ENCODE measurements around the gene SLC22A16.

Gene SLC22A16

DNA sequence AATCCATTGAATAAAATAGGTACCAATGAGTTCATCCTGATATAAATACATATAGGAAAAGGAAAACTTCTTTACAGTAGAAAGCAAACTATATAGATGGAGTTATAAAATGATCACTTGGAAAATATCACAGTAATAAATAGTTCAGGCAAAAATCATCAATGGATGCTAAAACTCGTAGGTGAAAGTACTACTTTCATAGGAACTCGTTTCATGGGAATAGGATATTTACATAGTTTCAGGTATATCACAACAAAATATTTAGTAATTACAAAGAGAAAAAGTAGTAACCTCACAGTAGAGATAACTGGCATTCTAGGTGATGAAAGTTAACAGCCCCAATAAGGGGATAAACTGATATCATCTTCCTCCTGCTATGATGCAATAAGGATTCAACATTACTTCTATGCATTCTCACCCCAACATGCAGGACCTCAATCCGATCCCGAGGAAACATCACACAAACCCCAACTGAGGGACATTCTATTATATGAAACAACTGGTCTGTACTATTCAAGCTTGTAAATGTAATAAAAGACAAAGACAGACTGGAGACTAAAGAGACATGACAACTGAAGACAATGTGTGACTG lies 74.7 kb downstream of the SLC22A16 start:
- H3K4me3 ChIP-seq (ENCODE audit: low read depth, low read length) = no peak overlapping the region
- H3K27ac ChIP-seq (ENCODE audit: low read depth, low read length) = no peak overlapping the region
- H3K27me3 ChIP-seq (ENCODE audit: control insufficient read depth, insufficient read depth, low read length) = no peaks in the 10 kb centered on the region
- H3K9ac ChIP-seq (ENCODE audit: low read depth, low read length) = no peak overlapping the region
- no peaks in the 10 kb centered on the region for H3K36me3 ChIP-seq (ENCODE audit: control insufficient read depth, insufficient read depth, low read length)
- no peaks in the 10 kb centered on the region for H3K4me1 ChIP-seq (ENCODE audit: control insufficient read depth, insufficient read depth, low read length)
- no peaks in the 10 kb centered on the region for H3K9me3 ChIP-seq (ENCODE audit: control insufficient read depth, insufficient read depth, low read length)

DNA sequence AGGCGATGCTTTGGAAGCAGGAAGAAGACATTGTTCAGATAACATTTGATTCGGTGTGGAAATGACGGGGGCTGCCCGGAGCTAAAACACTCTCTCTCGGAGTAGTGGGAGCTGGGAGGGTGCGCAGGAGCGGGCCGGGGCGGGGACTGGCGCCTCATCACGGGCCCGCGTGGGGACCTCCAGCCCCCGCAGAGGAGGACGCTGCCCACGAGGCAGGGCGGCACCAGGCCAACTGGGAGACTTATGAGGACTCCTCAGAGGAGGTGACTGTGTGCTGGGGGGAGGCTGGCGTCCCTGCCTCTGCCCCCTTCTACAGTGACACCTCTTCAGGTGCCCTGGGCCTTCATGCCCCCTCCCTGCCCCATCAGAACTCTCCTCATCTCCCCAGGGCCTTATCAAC lies 76.2 kb downstream of the SLC22A16 start:
- no peak overlapping the region for H3K27ac ChIP-seq (ENCODE audit: low read depth, low read length)
- H3K27me3 ChIP-seq (ENCODE audit: control insufficient read depth, insufficient read depth, low read length) = no peaks in the 10 kb centered on the region
- H3K4me3 ChIP-seq (ENCODE audit: low read depth, low read length) = no peak overlapping the region
- H3K4me1 ChIP-seq (ENCODE audit: control insufficient read depth, insufficient read depth, low read length) = no peaks in the 10 kb centered on the region
- H3K36me3 ChIP-seq (ENCODE audit: control insufficient read depth, insufficient read depth, low read length) = no peaks in the 10 kb centered on the region
- no peak overlapping the region for H3K9ac ChIP-seq (ENCODE audit: low read depth, low read length)
- no peaks in the 10 kb centered on the region for H3K9me3 ChIP-seq (ENCODE audit: control insufficient read depth, insufficient read depth, low read length)

DNA sequence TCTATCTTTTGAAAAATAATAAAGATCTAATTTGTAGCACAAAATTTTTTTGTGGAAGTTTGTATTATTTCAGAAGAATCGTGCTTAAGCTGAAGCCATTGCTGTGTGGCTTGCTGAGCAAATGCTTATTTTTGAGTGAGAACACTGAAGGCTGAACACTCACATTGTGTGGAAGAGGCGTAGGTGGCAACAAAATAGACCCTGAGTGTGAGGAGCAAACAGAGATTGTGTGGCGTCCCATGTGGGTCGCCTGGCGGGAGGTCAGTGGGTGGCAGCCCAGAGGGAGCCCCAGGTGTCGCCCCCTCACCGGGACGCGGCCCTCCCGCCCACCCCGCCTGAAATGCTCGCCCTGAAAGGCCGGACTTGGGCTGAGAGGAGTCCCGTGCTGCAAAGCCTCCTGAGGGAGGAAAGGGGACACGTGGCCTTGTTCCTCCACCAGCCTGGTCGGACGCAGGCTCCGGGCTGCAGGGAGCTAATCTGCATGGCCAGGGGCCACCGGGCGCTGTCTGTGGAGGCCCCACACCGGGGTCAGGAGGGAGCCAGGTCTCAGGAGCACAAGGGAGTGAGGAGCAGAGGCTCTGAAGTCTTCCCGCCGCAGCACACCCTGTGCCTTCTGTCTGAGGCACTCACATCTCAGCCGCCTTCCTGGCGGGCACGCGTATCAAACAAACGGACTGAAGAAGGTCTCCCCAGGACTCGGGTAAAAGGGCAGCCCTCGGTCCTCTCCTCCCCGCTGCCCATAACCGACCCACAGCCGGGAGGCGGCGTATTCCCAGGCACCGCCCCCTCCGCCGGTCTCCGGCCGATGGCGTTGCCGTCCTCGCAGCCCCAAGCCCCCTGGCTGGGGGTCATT lies 77.0 kb downstream of the SLC22A16 start:
- H3K9me3 ChIP-seq (ENCODE audit: control insufficient read depth, insufficient read depth, low read length) = no peaks in the 10 kb centered on the region
- H3K36me3 ChIP-seq (ENCODE audit: control insufficient read depth, insufficient read depth, low read length) = no peaks in the 10 kb centered on the region
- no peak overlapping the region for H3K4me3 ChIP-seq (ENCODE audit: low read depth, low read length)
- no peak overlapping the region for H3K27ac ChIP-seq (ENCODE audit: low read depth, low read length)
- no peaks in the 10 kb centered on the region for H3K4me1 ChIP-seq (ENCODE audit: control insufficient read depth, insufficient read depth, low read length)
- H3K9ac ChIP-seq (ENCODE audit: low read depth, low read length) = no peak overlapping the region
- H3K27me3 ChIP-seq (ENCODE audit: control insufficient read depth, insufficient read depth, low read length) = no peaks in the 10 kb centered on the region

DNA sequence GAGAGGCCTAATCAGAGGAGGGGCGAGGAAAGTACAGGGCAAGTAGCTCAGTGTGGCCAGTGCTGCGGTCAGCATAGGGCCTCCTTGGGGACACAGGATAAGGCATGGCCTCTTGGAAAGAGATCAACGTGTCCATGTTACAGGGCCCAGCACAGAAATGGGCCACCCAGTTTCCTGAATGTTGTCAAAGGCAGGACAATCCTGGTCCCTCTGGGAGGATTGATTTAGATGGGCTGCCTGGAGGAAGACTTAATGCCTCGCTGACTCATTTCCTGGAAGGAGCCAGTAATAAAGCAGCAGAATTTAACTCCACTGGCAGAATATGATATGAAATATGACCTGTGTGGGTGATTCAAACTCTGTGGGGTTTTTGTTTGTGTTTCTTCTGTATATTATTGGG lies 77.6 kb downstream of the SLC22A16 start:
- no peak overlapping the region for H3K9ac ChIP-seq (ENCODE audit: low read depth, low read length)
- no peak overlapping the region for H3K27ac ChIP-seq (ENCODE audit: low read depth, low read length)
- H3K27me3 ChIP-seq (ENCODE audit: control insufficient read depth, insufficient read depth, low read length) = no peaks in the 10 kb centered on the region
- H3K36me3 ChIP-seq (ENCODE audit: control insufficient read depth, insufficient read depth, low read length) = no peaks in the 10 kb centered on the region
- H3K4me1 ChIP-seq (ENCODE audit: control insufficient read depth, insufficient read depth, low read length) = no peaks in the 10 kb centered on the region
- no peaks in the 10 kb centered on the region for H3K9me3 ChIP-seq (ENCODE audit: control insufficient read depth, insufficient read depth, low read length)
- H3K4me3 ChIP-seq (ENCODE audit: low read depth, low read length) = no peak overlapping the region

DNA sequence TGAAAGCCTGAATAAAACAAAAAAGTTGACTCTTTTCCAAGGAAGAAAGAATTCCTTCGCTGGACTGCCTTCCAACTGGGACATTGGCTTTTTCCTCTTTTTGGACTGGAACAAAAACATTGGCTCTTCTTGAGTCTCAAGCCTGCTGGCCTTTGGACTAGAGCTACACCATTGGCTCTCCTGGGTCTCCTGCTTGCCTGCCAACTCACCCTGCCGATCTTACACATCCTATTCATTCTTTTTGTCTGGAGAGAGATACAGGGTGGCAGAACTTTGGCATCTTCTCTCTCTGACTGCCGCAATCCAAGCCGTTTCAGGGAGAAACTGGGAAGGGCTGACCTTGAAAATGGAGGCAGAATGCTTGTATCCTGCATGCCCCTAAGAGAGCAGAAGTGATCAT lies 81.2 kb downstream of the SLC22A16 start:
- Histone ChIP-seq H3K27ac (ENCODE audit: low read depth, low read length) (no peak overlapping the region), H3K4me1 (ENCODE audit: control insufficient read depth, insufficient read depth, low read length) (no peaks in the 10 kb centered on the region)

DNA sequence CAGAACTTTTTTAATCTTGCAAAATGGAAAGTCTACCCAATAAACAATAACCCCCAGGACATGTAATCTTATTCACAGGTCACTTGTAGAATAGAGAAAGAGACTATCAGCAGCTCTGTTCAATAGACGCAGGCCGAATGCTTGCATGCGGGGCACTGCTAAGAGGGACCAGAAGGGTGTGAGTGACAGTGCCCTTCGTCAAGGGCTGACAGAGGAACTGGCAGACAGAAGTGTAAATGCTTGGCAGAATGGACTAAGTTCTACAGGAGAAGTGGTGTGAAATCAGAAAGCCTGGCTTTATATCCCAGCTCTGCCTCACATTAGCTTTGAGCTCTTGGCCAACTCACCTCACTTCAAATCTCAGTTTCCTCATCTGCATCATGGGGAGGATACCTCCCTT lies 82.0 kb downstream of the SLC22A16 start:
- Histone ChIP-seq H3K36me3 (ENCODE audit: control insufficient read depth, insufficient read depth, low read length) (no peaks in the 10 kb centered on the region), H3K9ac (ENCODE audit: low read depth, low read length) (no peak overlapping the region), H3K27me3 (ENCODE audit: control insufficient read depth, insufficient read depth, low read length) (no peaks in the 10 kb centered on the region), H3K4me1 (ENCODE audit: control insufficient read depth, insufficient read depth, low read length) (no peaks in the 10 kb centered on the region), H3K9me3 (ENCODE audit: control insufficient read depth, insufficient read depth, low read length) (no peaks in the 10 kb centered on the region), H3K27ac (ENCODE audit: low read depth, low read length) (no peak overlapping the region), H3K4me3 (ENCODE audit: low read depth, low read length) (no peak overlapping the region)

More for the DNA sequence above, 81.2 kb downstream of the SLC22A16 start:
- no peak overlapping the region for H3K4me3 ChIP-seq (ENCODE audit: low read depth, low read length)
- H3K36me3 ChIP-seq (ENCODE audit: control insufficient read depth, insufficient read depth, low read length) = no peaks in the 10 kb centered on the region
- no peaks in the 10 kb centered on the region for H3K9me3 ChIP-seq (ENCODE audit: control insufficient read depth, insufficient read depth, low read length)
- no peak overlapping the region for H3K9ac ChIP-seq (ENCODE audit: low read depth, low read length)
- H3K27me3 ChIP-seq (ENCODE audit: control insufficient read depth, insufficient read depth, low read length) = no peaks in the 10 kb centered on the region

DNA sequence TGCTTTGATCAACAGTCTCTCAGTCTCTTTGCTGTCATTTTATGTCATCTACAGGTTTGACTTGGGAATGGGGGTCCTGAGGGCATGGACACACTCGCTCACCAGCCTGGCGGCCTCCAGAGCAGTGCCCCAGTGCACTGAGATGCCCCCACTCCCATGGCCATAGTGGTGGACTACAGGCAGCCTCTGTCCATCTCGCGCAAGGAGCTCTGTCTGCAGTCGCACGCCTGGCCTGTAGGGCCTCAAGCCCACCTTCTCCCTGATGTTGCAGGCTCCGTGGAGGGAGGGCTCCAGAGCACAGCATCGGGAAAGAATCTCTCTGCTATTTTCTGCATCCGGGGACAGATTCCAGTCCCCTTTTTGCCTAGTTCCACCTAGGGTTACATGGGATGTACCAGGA lies 83.7 kb downstream of the SLC22A16 start:
- H3K27me3 ChIP-seq (ENCODE audit: control insufficient read depth, insufficient read depth, low read length) = no peaks in the 10 kb centered on the region
- no peak overlapping the region for H3K9ac ChIP-seq (ENCODE audit: low read depth, low read length)
- H3K4me1 ChIP-seq (ENCODE audit: control insufficient read depth, insufficient read depth, low read length) = no peaks in the 10 kb centered on the region; the same call in 1 of the 2 replicates

DNA sequence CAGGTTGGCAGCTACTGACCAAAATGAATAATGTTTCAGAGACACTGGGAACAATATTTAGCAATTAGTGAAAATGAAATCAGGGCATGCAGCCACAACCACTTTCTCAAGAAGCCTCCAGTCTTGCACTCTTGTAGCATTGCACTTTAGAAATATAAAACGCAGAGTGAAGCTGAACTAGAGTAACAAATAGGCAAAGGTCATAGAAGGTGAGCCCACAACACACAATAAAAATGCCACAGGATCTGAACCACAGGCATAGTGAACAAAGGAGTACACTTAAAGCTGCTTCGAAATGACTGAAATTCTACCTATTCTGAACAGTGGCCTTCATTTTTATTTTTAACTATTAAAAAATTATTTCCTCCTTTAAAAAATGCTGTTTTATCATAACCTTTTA lies 86.0 kb downstream of the SLC22A16 start:
- H3K36me3 ChIP-seq (ENCODE audit: control insufficient read depth, insufficient read depth, low read length) = no peaks in the 10 kb centered on the region
- H3K27me3 ChIP-seq (ENCODE audit: control insufficient read depth, insufficient read depth, low read length) = no peaks in the 10 kb centered on the region
- no peak overlapping the region for H3K9ac ChIP-seq (ENCODE audit: low read depth, low read length)
- no peak overlapping the region for H3K4me3 ChIP-seq (ENCODE audit: low read depth, low read length)
- no peaks in the 10 kb centered on the region for H3K9me3 ChIP-seq (ENCODE audit: control insufficient read depth, insufficient read depth, low read length)
- peaks cover 11% of the 10 kb centered on the region for H3K4me1 ChIP-seq (ENCODE audit: control insufficient read depth, insufficient read depth, low read length)
- no peak overlapping the region for H3K27ac ChIP-seq (ENCODE audit: low read depth, low read length)

More for the DNA sequence above, 83.7 kb downstream of the SLC22A16 start:
- Histone ChIP-seq H3K4me3 (ENCODE audit: low read depth, low read length) (no peak overlapping the region), H3K36me3 (ENCODE audit: control insufficient read depth, insufficient read depth, low read length) (no peaks in the 10 kb centered on the region), H3K27ac (ENCODE audit: low read depth, low read length) (no peak overlapping the region), H3K9me3 (ENCODE audit: control insufficient read depth, insufficient read depth, low read length) (no peaks in the 10 kb centered on the region)

DNA sequence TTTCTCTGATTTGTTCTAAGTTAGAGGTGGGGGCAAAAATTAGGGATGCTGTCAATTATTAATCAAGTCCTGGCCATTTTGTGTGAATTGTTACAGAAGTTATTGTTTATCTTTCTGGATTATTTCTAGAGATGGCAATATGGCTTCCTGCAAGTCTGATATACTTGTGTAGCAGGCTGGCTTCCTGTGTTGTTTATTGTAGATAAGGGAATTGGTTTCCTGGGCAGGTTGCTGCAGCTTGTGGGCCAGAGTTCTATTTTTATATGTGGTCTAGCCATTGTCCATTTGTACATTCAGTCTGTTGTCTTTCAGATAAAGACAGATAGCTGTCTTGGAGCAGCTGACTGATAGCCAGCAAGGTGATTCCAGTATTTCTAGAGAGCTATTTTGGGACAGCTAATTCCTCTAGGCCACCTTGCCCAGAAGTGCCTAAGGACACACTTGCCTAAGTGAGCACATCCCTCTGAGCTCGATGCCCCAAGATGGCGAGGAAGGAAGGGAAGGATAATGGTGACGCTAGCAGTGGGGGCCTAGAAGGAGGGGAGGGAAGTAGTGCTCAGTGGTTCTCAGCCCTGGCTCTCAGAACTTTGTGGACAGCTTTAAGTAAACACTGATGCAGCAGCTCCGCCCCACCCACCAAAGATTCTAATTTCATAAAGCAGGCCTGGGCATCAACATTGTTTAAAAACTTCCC lies 86.6 kb downstream of the SLC22A16 start:
- Histone ChIP-seq H3K27ac (ENCODE audit: low read depth, low read length) (no peak overlapping the region), H3K9ac (ENCODE audit: low read depth, low read length) (no peak overlapping the region), H3K4me1 (ENCODE audit: control insufficient read depth, insufficient read depth, low read length) (peaks cover 12% of the 10 kb centered on the region), H3K27me3 (ENCODE audit: control insufficient read depth, insufficient read depth, low read length) (no peaks in the 10 kb centered on the region), H3K9me3 (ENCODE audit: control insufficient read depth, insufficient read depth, low read length) (no peaks in the 10 kb centered on the region), H3K4me3 (ENCODE audit: low read depth, low read length) (no peak overlapping the region), H3K36me3 (ENCODE audit: control insufficient read depth, insufficient read depth, low read length) (no peaks in the 10 kb centered on the region)

DNA sequence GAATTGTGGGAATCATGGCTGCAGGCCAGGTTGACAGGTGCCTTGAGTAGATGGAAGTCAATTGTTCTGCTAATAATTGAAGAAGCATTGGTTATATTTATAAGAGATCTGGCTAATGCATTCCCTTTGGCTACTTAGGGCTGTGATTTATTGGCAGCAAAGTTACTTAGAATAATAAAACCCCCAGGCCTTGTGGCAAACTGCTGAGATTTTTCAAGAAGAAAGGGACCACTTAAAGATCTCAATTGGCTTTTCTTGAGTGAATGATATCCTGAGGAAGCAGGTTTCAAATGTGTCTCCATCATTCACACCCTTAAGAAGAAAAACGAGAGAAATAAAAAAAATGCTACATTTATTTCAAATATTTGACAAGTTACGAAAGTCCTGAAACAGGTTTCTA lies 88.4 kb downstream of the SLC22A16 start:
- H3K27ac ChIP-seq (ENCODE audit: low read depth, low read length) = no peak overlapping the region
- no peaks in the 10 kb centered on the region for H3K27me3 ChIP-seq (ENCODE audit: control insufficient read depth, insufficient read depth, low read length)
- peaks cover 12% of the 10 kb centered on the region for H3K4me1 ChIP-seq (ENCODE audit: control insufficient read depth, insufficient read depth, low read length)
- no peak overlapping the region for H3K9ac ChIP-seq (ENCODE audit: low read depth, low read length)
- no peak overlapping the region for H3K4me3 ChIP-seq (ENCODE audit: low read depth, low read length)
- no peaks in the 10 kb centered on the region for H3K36me3 ChIP-seq (ENCODE audit: control insufficient read depth, insufficient read depth, low read length)
- H3K9me3 ChIP-seq (ENCODE audit: control insufficient read depth, insufficient read depth, low read length) = no peaks in the 10 kb centered on the region

DNA sequence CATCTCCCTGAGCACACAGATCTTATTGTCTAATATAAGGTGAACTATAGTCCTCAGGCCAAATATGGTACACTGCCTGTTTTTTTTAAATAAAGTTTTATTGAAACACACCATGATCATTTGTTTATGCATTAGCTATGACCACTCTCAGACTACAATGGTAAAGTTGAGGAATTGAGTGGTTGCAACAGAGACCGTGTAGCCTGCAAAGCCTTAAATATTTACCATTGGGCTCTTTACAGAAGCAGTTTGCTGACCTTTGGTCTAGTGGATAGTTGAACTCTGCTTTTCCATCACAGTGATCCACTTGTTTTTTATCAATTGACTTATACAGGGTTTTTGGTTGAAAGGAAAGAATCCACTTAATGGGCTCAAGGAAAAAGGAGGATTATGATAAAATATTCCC lies 91.0 kb downstream of the SLC22A16 start:
- no peaks in the 10 kb centered on the region for H3K27me3 ChIP-seq (ENCODE audit: control insufficient read depth, insufficient read depth, low read length)
- no peaks in the 10 kb centered on the region for H3K9me3 ChIP-seq (ENCODE audit: control insufficient read depth, insufficient read depth, low read length)
- H3K4me1 ChIP-seq (ENCODE audit: control insufficient read depth, insufficient read depth, low read length) = peaks cover 12% of the 10 kb centered on the region
- no peak overlapping the region for H3K27ac ChIP-seq (ENCODE audit: low read depth, low read length)
- H3K36me3 ChIP-seq (ENCODE audit: control insufficient read depth, insufficient read depth, low read length) = no peaks in the 10 kb centered on the region
- no peak overlapping the region for H3K4me3 ChIP-seq (ENCODE audit: low read depth, low read length)
- no peak overlapping the region for H3K9ac ChIP-seq (ENCODE audit: low read depth, low read length)

All from HUES48 (cell line).